Mononuclear cell (primary cell): Measurements from ENCODE around the gene GCK. TPM values are rescaled to one million over a fixed set of nuclear protein-coding genes. Genes with fewer than 3 reads are reported as not detected.

Experiments used
- H3K27me3 ChIP-seq: 2 replicates; pipeline ENCODE4 v1.6.0; 2011; ENCODE audit warnings: low read length, control low read depth; ENCODE audit not compliant: insufficient read depth
- H3K4me1 ChIP-seq: 2 replicates; pipeline ENCODE4 v1.5.1; 2011; ENCODE audit warnings: mild to moderate bottlenecking, low read length, control low read depth; ENCODE audit not compliant: insufficient read depth
- H3K4me3 ChIP-seq: 2 replicates; pipeline ENCODE4 v1.5.1; 2011; ENCODE audit warnings: mild to moderate bottlenecking, low read length, moderate library complexity
- H3K9me3 ChIP-seq: 2 replicates; pipeline ENCODE4 v1.5.1; 2011; ENCODE audit warnings: low read depth, mild to moderate bottlenecking, control low read depth, low read length
- total RNA-seq: library from RNA; depleted of rRNA; stranded (reverse); fragments of >200 nt; gene quantifications from one replicate; pipeline ENCODE4 v1.2.3, GENCODE V29; 2012

Gene GCK
- total RNA-seq, 1 donor = 0.21 TPM

DNA sequence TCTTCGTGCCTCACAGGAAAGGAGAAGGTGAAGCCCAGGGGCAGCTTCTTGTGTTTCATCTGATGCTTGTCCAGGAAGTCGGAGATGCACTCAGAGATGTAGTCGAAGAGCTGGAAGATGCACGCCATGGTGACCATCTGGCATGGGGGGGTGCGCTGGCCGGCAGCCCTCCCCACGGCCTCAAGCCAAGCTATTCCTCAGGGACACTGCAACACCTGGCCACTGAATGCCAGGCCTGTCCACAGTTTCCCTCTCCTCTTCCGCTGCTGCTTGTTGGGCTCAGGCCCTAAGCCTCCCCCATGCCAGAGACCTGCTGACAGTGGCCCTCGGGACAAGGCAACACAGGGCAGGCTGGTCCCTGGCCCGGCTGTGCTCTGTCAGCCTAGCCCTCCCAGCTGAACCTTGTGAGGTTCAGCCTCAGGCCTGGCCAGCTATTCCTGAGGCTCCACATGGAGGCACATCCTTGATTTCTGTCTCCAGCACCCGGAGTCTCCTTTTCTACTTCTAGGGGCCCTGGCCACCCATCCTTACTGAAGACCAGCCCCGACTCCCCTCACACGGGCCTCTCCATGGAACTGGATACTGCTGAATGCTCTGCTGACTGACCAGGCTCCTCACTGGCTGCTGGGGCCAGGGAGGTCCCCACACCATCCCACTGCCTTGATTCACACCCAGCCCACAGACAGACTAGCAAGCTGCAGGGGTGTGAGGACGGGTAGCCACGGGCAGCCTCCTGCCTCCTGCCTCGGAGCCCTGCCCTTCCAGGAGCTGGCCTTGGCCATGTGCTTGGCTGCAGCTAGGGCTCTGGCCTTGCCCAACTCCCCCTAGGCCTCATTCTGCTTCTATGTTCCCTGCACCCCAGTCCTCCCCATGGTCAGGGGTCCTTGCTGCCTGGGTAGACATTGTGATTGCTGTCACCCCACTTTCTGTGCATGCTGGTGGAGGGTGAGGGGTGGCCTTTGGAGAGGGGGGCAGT, 38.0 kb downstream of the GCK start:
- H3K9me3 ChIP-seq = no peaks in the 10 kb centered on the region

DNA sequence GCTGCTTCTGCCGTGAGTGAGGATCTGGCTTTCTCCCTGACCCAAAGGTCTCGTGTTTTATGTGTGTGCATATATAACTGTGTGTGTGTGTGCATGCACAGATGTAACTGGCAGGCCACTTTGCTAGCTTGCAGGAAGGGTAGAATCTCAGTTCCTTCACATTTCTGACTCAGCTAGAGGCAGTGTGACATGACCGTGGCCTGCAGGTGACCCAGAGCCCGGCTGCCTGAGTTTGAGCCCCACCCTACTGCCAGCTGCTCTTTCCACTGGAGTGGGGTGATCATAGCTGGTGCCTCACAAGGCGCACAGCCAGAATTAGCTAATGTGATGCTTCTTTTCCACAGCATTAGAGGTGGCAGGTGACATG, 38.8 kb downstream of the GCK start:
- Histone ChIP-seq H3K9me3 (no peaks in the 10 kb centered on the region), H3K4me1 (peaks cover 11% of the 10 kb centered on the region), H3K27me3 (peaks cover 6% of the 10 kb centered on the region), H3K4me3 (no peak overlapping the region)

More for the DNA sequence above, 38.0 kb downstream of the GCK start:
- H3K4me1 ChIP-seq = peaks cover 5% of the 10 kb centered on the region
- no peak overlapping the region for H3K4me3 ChIP-seq
- peaks cover 5% of the 10 kb centered on the region for H3K27me3 ChIP-seq

DNA sequence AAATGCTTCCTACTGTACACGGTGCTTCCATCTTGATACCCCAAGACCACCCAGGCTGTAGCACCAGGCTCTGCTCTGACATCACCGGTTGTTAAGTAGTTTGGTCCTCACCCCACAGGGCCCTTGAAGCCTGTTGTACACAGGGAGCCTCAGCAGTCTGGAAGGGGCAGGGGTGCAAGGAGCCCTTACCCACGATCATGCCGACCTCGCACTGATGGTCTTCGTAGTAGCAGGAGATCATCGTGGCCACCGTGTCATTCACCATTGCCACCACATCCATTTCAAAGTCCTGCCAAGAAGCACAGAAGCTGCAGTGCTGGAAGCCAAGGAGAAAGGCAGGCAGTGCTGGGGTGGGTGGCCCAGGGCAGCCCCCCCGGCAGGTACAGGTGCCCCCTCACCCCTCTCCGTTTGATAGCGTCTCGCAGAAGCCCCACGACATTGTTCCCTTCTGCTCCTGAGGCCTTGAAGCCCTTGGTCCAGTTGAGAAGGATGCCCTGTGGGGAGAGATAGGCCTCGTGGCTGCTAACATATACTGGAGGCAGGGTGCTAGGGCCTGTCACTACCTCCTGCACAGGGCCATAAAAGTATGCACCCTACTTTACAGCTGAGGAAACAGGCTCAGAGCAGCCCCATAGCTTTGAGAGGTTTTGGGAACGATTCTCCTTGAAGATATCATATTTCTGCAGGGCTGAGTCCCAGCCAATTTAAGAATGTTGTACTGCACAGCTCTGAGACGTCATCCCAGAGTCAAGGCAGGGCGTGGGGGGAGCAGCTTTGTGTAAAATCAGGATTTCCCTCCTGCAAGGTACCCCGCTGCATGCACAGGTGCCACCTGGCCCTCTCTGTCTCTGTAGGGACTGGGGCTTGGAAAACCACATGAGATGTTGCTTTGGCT, 39.4 kb downstream of the GCK start:
- Histone ChIP-seq H3K4me1 (peaks cover 13% of the 10 kb centered on the region), H3K27me3 (peaks cover 11% of the 10 kb centered on the region), H3K4me3 (no peak overlapping the region), H3K9me3 (no peaks in the 10 kb centered on the region)

DNA sequence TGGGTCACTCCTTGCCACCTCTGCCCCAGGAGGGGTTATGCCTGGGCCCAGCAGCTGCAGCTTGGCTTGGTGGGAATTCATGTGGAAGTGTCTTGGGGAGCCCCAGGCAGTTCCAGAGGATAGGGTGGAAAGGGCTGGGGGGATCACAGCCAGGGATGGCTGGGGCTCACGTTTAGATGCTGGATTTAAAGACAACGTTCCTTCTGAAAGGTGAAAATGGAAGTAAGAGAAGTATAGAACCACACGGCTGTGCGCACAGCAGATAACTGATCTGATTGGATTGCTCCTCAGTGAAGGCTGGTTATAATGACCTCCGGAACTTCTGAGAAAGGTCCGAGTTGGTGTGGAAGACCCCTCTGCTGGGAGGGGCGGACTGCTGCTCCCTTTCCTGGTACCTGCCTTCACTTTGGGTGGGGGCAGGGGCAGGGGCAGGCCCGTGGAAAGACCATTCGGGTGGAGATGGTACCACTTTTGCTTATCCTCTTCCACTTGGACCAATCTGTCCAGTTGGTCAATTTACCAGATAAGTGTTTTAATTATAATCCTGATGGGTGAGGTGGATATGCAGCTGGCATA, 40.2 kb downstream of the GCK start:
- no peak overlapping the region for H3K4me3 ChIP-seq
- H3K4me1 ChIP-seq = peaks cover 13% of the 10 kb centered on the region
- H3K27me3 ChIP-seq = peaks cover 11% of the 10 kb centered on the region
- no peaks in the 10 kb centered on the region for H3K9me3 ChIP-seq

DNA sequence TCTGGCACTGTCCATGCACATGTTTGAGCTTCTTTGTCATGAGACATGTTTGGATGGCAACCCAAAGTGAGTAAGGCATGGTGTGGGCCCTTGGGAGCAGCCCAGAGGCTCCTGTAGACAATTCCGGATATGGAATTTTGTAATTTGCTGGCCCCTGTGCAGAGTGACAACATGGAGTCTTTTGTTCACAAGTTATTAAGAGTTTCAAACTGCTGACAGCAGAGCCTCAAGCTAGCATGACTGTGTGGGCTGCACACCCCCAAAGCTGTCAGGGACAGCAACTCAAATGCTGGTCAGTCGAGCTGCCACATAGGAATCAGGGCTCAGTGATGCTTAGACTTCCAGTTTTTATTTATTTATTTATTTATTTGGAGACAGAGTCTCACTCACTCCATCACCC, 41.1 kb downstream of the GCK start:
- Histone ChIP-seq H3K27me3 (peaks cover 11% of the 10 kb centered on the region), H3K9me3 (no peaks in the 10 kb centered on the region), H3K4me3 (no peak overlapping the region), H3K4me1 (peaks cover 13% of the 10 kb centered on the region)

DNA sequence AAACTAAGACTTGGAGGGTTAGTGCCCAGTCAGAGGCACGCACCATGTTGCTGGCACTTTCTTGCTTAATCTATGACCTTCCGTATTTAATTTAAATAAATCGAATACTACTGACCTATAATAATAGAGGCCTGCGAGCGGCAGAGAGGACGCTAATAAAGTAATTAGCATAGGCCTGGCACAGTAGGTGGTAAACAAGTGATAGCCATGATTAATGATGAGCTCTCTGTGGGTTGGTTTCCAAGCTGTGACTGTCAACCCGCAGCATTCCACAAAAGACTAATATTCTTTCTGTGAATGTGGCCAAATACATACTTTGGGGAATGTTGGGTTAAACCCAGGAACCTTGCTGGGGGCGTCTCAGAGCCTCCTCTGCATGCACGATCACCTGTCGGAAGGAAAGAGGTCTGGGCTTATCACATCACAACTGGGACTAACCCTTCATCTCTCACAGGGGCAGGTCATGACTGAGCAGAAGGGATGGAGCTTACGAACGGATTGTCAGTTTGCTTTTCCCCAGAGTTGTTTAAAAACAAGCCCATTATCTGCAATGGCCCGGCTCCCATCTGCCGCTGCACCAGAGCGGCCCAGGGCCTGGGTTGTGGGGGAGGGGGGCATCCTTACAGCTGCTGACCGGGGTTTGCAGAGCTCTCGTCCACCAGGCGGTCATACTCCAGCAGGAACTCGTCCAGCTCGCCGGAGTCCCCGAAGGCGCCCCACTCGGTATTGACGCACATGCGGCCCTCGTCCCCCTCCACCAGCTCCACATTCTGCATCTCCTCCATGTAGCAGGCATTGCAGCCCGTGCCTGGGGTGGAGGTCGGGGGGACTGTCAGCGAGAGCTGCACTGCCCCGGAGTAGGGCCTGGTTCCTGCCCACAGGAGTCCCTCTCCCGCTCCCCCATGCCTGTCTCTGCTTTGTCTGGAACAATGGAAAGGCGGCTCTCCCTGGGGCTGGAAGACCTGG, 41.9 kb downstream of the GCK start:
- Histone ChIP-seq H3K4me3 (no peak overlapping the region), H3K9me3 (no peaks in the 10 kb centered on the region), H3K4me1 (peaks cover 13% of the 10 kb centered on the region), H3K27me3 (peaks cover 11% of the 10 kb centered on the region)

DNA sequence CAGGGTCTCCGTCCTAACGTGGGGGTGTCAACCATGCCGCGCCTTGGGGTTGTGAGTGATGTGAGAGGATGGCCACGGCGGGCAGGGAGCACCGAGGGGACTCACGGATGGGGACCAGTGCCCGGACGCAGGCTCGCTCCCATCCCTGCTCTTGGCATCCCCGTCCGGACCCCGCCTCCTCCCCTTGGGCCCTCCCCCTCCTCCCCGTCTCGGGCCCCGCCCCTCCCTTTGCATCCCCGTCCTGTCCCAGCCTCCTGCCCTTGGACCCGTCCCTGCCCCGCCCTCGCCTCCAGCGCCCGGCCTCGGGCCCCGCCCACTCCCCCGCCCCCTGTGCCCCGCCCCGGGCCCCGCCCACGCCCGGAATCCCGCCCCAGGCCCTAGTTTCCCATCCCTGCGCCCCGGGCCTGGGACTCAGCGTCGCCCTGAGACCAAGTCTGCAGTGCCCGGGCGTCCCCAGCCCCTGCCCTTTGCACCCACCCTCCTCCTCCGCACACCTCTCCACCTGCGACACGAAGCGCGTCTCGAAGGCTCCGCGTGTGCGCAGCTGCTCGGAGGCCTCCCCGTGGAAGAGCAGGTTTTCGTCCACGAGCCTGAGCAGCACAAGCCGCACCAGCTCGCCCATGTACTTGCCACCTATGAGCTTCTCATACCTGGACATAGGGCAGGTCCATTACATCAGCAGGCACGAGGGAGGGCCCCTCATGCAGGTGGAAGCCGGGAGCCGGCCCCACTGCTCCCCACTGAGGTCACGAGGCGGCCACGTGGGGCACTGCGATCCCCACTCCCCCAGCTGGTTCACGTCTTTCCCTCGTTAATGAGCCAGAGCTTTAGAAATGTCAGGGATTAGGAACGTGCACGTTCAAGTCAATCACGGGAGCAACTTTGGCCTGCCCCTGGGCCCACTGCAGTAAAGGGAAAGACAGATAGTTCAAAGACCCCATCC, 43.0 kb downstream of the GCK start:
- Histone ChIP-seq H3K4me3 (no peak overlapping the region), H3K27me3 (peaks cover 11% of the 10 kb centered on the region), H3K9me3 (no peaks in the 10 kb centered on the region), H3K4me1 (peaks cover 13% of the 10 kb centered on the region)

DNA sequence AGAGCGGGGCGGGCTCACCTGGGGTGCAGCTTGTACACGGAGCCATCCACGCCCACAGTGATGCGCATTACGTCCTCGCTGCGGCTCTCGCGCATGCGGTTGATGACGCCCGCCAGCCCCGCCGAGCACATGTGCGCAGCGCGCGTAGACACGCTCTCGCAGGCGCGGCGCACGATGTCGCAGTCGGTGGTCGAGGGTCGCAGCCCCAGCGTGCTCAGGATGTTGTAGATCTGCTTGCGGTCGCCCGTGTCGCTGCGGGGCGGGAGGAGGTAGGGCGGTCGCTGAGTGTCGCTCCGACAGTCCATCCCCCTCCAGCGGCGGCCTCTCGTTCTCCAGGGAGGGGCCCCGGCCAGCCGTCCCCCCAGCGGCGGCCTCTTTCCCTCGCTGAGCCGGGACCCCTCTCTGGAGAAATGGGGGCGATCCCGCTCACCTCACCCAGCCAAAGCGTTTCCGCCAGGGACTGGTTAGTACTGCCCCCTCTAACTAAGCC, 43.7 kb downstream of the GCK start:
- Histone ChIP-seq H3K27me3 (peaks cover 11% of the 10 kb centered on the region), H3K4me3 (no peak overlapping the region), H3K9me3 (no peaks in the 10 kb centered on the region), H3K4me1 (peaks cover 13% of the 10 kb centered on the region)

DNA sequence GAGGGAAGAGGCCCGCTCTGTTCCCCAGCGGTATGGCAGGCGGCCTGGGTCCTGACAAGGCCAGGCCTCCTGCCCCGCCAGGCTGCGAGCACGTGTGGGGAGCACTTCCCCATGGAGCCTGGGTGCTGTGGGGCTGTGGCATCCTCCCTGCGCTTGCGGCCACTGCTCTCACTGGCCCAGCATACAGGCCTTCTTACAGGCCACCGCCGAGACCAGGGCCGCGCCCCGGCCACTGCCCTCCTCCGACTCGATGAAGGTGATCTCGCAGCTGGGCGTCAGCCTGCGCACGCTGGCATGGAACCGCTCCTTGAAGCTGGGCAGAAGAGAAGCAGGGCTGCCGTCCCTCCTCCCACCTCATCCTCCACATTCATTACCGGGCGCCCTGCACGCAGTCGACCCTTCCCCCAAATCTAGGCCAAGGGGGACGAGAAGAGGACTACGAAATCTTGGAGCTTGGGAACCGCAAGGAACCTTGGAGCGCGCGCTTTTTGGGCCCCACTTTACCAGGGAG, 44.2 kb downstream of the GCK start:
- no peaks in the 10 kb centered on the region for H3K9me3 ChIP-seq
- H3K4me3 ChIP-seq = no peak overlapping the region
- H3K4me1 ChIP-seq = peaks cover 13% of the 10 kb centered on the region
- peaks cover 11% of the 10 kb centered on the region for H3K27me3 ChIP-seq

DNA sequence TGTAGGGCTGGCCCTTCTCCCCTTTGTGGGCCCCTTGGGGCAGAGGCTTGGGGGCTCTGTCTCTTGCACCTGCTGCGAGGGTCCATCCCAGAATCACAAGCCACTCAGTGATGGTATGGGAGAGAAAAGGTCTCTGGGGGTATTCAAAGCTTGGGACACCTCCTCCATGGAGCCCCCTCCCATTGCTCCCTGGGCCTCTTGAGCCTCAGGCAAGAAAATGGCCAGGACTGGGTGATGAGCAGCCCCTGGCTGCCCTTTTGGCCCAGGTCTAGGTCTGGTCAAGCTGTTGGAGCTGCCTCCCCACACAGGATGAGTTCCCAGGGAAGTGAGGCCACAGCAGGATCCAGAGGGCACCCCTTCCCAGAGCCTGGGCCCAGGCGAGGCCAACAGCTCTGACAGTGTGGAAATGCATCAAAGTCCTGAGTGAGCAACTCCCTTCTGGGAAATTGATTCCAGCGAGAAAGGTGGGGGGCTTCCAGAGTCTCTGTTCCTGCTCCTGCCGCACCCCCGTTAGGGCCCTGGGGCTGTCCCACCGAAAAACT, 44.7 kb downstream of the GCK start:
- peaks cover 13% of the 10 kb centered on the region for H3K4me1 ChIP-seq
- peaks cover 11% of the 10 kb centered on the region for H3K27me3 ChIP-seq
- no peak overlapping the region for H3K4me3 ChIP-seq
- H3K9me3 ChIP-seq = no peaks in the 10 kb centered on the region

DNA sequence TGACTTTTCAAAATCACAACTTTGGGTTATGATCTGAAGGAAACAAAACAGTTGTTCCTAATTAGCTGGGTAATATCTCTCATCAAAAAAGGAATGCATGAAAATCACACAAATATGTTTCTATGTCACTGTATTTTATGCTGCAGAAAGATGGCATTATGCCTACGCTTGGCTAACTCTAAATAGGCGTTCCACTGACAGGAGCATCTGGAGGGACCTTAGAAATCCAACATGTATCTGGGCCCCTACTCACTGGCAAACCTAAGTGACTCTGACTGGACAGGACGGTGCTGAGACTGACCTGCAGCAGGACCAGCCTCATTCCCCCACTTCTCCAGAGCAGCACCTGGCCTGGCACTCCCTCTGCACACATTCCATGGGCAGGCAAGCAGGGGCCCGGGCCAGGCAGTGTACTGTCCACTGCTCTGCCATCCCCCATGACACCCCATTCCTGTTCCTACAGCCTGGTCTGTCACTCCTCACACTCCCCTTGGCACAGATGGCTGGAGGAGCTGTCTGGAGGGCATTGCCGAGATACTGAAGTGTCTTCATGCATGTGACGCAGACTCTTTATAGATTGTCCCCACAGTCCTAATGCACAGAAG, 45.5 kb downstream of the GCK start:
- Histone ChIP-seq H3K27me3 (peaks cover 11% of the 10 kb centered on the region), H3K4me3 (no peak overlapping the region), H3K4me1 (peaks cover 13% of the 10 kb centered on the region), H3K9me3 (no peaks in the 10 kb centered on the region)

DNA sequence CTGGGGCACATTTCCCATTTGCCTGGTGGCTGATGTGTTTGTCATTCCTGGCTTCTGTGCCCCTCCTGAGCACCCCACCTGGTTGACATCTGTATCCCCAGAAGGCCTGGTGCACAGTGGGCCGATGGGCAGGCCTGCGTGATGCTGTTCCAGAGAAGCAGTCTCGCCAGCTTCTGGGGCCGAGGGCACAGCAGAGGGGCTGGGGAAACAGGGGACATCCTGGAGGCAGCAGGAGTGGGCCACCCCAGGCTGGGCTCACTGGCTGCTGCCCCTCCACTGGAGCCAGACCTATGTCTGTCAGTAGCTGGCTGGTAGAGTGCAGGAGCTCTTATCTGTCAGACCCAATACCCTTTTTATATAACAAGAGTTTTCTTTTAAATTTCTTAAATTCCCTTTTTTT, 47.2 kb downstream of the GCK start:
- Histone ChIP-seq H3K4me1 (peaks cover 13% of the 10 kb centered on the region), H3K4me3 (no peak overlapping the region), H3K27me3 (peaks cover 11% of the 10 kb centered on the region), H3K9me3 (no peaks in the 10 kb centered on the region)
